Prostate gland (tissue), 2 donors: ENCODE results near the gene C4orf51.

ENCODE experiments used
- CTCF ChIP-seq, 4 experiments: fragments of 200-600 bp in 2 of 4; fragments of 450-650 bp in 2 of 4; sonication (generic) in 2 of 4; IDR thresholded peaks; 1 replicate in 3 of 4; 2 replicates in 1 of 4; pipeline ENCODE4 v1.5.1; 2016 to 2019; ENCODE audit warnings: antibody characterized with exemption in 4 of 4, mild to moderate bottlenecking in 2 of 4, moderate library complexity in 2 of 4
- POLR2A ChIP-seq: fragments of 450-650 bp; IDR thresholded peaks from one replicate; pipeline ENCODE4 v1.6.1; 2016; ENCODE audit warnings: antibody characterized with exemption, mild to moderate bottlenecking

GRCh38 chr4:145757188-145757587 is 77.2 kb downstream of the C4orf51 start:
- TF ChIP-seq CTCF (IDR thresholded peaks at IDR 0.05) (no peak), POLR2A (no peak)
